ENCODE measurements around the gene SMPX.
A peak's percentile ranks its signal among the peaks of the same experiment; 100 is the strongest.

The SMPX gene

DNA sequence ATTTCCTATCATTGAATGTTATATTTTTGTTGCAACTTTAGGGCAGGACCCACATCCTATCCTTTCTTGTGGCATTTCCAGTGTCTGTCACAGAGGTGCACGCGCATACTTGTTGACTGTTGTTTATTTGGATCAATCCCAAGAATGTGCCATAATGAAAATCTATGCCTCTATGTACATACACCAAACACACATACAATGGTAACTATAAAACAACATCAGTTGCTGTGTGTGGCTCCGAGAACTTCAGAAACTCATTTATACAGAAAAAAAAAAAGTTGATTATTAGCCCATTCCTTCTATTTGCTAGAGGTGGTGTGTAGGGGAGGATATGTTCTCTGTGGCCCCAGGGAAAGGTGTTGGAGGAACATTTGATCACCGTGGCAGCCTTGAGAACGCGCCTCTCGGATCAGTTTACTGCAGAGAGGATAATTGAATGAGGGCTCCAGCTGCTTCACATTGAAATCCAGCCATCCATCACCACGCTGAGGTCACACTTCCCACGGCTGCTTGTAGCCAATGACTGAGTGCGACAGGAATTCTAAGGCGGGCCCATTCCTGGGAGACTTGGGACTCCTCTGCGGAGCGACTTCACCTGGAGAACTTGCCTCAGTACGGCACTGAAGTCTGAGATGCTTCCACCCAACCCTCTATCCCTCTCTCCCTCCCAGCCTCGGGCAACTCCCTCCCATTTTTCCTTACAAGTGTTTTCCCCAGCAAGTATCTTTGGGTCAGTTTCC, 19.5 kb downstream of the SMPX start:
- TF ChIP-seq, protein P1, sequence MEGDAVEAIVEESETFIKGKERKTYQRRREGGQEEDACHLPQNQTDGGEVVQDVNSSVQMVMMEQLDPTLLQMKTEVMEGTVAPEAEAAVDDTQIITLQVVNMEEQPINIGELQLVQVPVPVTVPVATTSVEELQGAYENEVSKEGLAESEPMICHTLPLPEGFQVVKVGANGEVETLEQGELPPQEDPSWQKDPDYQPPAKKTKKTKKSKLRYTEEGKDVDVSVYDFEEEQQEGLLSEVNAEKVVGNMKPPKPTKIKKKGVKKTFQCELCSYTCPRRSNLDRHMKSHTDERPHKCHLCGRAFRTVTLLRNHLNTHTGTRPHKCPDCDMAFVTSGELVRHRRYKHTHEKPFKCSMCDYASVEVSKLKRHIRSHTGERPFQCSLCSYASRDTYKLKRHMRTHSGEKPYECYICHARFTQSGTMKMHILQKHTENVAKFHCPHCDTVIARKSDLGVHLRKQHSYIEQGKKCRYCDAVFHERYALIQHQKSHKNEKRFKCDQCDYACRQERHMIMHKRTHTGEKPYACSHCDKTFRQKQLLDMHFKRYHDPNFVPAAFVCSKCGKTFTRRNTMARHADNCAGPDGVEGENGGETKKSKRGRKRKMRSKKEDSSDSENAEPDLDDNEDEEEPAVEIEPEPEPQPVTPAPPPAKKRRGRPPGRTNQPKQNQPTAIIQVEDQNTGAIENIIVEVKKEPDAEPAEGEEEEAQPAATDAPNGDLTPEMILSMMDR (conservative IDR thresholded peaks at IDR 0.05; ENCODE audit: low read depth, low read length), result no peak
- no peak overlapping the region for H3K4me3 ChIP-seq (ENCODE audit: low read depth, low read length)
- DNase-seq (ENCODE audit: low read depth), result no peak

DNA sequence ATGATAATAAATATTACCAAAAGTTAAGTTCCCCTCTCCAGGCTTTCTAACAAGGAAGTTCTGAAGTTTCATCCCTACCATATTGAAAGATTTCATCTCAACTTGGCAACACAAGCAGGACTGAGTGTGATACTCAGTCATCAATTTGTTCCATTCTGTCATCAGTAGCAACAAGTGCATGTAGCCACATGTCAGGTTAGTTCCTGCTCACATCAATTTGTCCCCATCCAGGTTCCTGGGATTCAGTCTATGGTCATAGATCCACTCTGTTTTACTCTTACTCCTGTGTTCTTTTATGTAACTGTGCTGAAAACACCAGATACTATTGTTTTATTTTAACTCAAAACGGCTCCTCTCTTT, 22.2 kb downstream of the SMPX start:
- TF ChIP-seq, protein P1 (conservative IDR thresholded peaks at IDR 0.05; ENCODE audit: low read depth, low read length), result no peak
- no peak overlapping the region for H3K4me3 ChIP-seq (ENCODE audit: low read depth, low read length)
- DNase-seq (ENCODE audit: low read depth), result no peak

DNA sequence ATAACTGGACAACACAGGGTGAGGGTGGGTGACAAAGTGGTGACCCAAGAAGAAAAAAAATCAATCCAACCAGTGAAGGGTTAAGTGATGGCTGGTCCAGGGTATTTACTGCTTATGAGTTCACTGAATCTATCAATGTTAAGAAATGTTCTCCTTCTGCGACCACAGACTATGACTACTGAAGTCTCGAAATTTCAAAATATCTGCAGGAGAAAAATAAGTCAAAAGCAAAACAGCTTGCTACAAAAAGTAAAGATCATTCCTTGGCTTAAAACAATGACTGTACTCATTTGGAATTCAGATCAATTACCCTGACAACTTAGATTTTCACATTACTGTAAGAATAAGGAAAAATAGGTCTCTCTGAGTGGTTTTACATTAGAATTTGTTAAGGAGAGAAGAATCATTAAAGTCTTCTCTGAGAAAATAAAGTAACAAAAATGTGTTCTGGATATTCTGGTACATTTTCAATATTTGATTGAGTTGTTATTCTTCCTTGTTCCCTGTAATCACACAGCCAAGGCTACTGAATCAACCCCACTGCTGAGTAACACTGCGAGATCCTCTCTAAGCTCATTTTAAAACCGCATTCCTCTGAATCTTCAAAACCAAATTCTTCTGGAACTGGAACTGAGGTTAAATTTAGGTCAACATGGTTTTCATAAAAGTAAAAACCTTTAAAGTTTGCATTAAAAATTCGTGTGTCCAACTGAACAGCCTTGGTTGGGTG, 22.7 kb downstream of the SMPX start:
- TF ChIP-seq, protein P1 (conservative IDR thresholded peaks at IDR 0.05; ENCODE audit: low read depth, low read length), result no peak
- H3K4me3 ChIP-seq (ENCODE audit: low read depth, low read length), result no peak overlapping the region
- peak; percentile 82 for DNase-seq (ENCODE audit: low read depth)

DNA sequence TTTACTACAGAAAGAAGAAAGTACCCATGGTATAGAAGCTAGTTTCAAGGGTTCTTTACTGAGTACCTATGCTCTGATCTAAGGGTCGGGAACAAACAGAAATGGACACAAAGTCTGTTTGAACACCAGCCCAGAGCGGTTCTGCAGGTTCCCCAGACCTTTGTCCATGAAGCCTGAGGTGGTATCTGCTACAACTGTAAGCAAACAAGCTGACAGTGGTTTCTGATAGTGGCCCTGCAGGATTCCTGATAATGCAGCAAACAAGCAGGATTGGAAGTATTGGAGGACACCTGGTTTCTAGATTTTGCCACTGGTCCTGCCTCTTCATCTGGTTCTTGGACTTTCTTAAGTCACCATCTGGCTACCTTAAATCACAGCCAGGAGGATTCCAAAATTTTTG, 23.7 kb downstream of the SMPX start:
- TF ChIP-seq, protein P1 (conservative IDR thresholded peaks at IDR 0.05; ENCODE audit: low read depth, low read length), result no peak
- no peak for DNase-seq (ENCODE audit: low read depth)
- H3K4me3 ChIP-seq (ENCODE audit: low read depth, low read length), result no peak overlapping the region

DNA sequence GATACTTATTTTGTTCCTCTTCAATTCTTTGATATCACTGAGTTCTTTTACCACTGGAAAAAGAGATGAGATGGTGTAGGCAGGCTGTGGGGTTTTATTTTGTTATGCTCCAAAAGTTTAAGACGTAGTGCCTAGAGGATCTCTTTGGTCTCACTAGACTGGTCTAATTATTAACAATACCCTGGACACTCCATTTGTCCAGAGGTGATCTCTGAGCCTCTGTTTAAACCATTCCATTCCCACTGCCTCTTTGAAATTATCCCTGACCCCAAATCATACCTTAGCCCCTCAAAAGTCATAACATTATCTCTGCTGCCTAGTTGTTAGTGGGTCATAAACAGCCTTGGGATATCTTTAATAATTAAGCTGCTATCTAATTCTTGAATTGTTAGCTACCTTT, 24.2 kb downstream of the SMPX start:
- H3K4me3 ChIP-seq (ENCODE audit: low read depth, low read length), result no peak overlapping the region
- TF ChIP-seq, protein P1 (conservative IDR thresholded peaks at IDR 0.05; ENCODE audit: low read depth, low read length), result no peak
- DNase-seq (ENCODE audit: low read depth), result no peak

DNA sequence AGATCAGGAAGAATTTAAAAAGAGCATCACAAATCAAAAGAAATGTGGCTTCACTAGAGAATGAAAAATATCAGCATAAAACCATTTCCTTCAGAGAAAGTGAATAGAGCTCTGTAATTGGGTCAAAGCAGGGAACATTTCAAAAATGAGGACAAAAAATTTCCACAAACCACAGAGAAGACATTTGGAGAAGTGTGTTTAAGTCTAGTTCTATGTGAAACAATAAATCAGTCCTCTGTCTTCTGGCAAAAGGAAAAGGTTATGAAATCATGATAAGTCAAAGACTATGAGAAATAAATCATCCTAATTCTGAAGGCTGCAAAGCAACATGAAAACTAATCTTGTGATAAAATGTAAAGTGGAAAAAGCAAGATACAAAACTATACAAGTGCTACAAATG, 27.9 kb downstream of the SMPX start:
- peak; percentile 39 for DNase-seq (ENCODE audit: low read depth)
- H3K4me3 ChIP-seq (ENCODE audit: low read depth, low read length), result no peak overlapping the region
- TF ChIP-seq, protein P1 (conservative IDR thresholded peaks at IDR 0.05; ENCODE audit: low read depth, low read length), result no peak
